Activated CD4-positive, alpha-beta T cell treated with anti-CD3 and anti-CD28 coated beads, Interleukin-2, amount 10 ng/mL, durations not matched to agents 7 days and 5 days (primary cell): ENCODE measurements around the gene RAB44. TPM values are rescaled to one million over a fixed set of nuclear protein-coding genes. Genes with fewer than 3 reads are reported as not detected.

ENCODE experiments used
- total RNA-seq, 2 experiments: library from RNA; stranded (reverse); gene quantifications; one replicate each; pipeline ENCODE4 v1.2.3, GENCODE V29; 2021

The RAB44 gene
- total RNA-seq, 2 experiments from 2014 or later = 0.08 to 0.15 TPM

Other genes with a start within 250 kb of the RAB44 start
- 100 to 1,000 TPM in 1 of 2 experiments, 10 to 100 TPM in 1; 99.1 to 114 TPM for gene STK38, start 150.3 kb upstream of the RAB44 start, total RNA-seq
- gene SRSF3, start 103.5 kb upstream of the RAB44 start, total RNA-seq = 100 to 1,000 TPM; 394 to 441 TPM
- gene CDKN1A, start 19.1 kb upstream of the RAB44 start, total RNA-seq = 10 to 100 TPM; 36.7 to 39.5 TPM
- gene CPNE5, start 141.6 kb downstream of the RAB44 start, total RNA-seq = under 1 TPM; 0.47 to 1.00 TPM
- 10 to 100 TPM; 27.0 to 29.3 TPM for gene PPIL1, start 177.0 kb downstream of the RAB44 start, total RNA-seq
- 10 to 100 TPM; 47.5 to 58.1 TPM for gene C6orf89, start 188.1 kb downstream of the RAB44 start, total RNA-seq